GM10248 (cell line): Measurements from ENCODE around the gene RALBP1.

ENCODE experiments used
- CTCF ChIA-PET: fragments of 300-600 bp; sonication (Branson Sonifier 250); formaldehyde crosslinking; extraction: SDS; loops from one replicate; lab custom pipeline; 2021; ENCODE audit warnings: antibody characterized with exemption; lab: Yijun Ruan, JAX
- POLR2A ChIA-PET: fragments of 350-650 bp; sonication (Branson Sonifier 250); formaldehyde crosslinking; extraction: SDS; loops from one replicate; lab custom pipeline; 2020; ENCODE audit warnings: antibody characterized with exemption; lab: Yijun Ruan, JAX
- DNase-seq: peaks from one replicate; pipeline ENCODE4 v3.0.0; 2012; ENCODE audit errors: extremely low spot score
- CTCF ChIP-seq: IDR thresholded peaks from 2 replicates; pipeline ENCODE4 v1.5.1; 2012; ENCODE audit warnings: mild to moderate bottlenecking, low read depth; ENCODE audit errors: extremely low read depth, missing control alignments, control extremely low read depth

The RALBP1 gene

GRCh38 chr18:9453283-9453682 is 22.0 kb upstream of the RALBP1 start:
- ChIA-PET CTCF (no interaction called here), POLR2A (no interaction called here)
- no peak for DNase-seq
- no peak for TF ChIP-seq CTCF

- DNase-seq = no peak
- ChIA-PET CTCF (no interaction called here), POLR2A (no interaction called here)
- no peak for TF ChIP-seq CTCF
Observed at GRCh38 chr18:9454061-9454703, 21.1 kb upstream of the RALBP1 start.

- ChIA-PET POLR2A (no interaction called here), CTCF (interaction anchor here (0.9 to 1.0 kb wide), 2 partner anchors 12 to 60 kb away, joined by 3 read pairs; no protein-coding TSS in a partner anchor)
- no peak for TF ChIP-seq CTCF
- DNase-seq = no peak
Observed at GRCh38 chr18:9455718-9456511, 19.4 kb upstream of the RALBP1 start.

- ChIA-PET POLR2A (no interaction called here), CTCF (no interaction called here)
- DNase-seq = no peak
- no peak for TF ChIP-seq CTCF
Observed at GRCh38 chr18:9466127-9466526, 9.2 kb upstream of the RALBP1 start.

GRCh38 chr18:9466846-9467245 is 8.5 kb upstream of the RALBP1 start:
- POLR2A ChIA-PET = no interaction called here
- CTCF ChIA-PET = interaction anchor here (1.0 kb wide), 1 partner anchor 40 kb away, joined by 3 read pairs; no protein-coding TSS in a partner anchor
- DNase-seq = no peak

GRCh38 chr18:9468998-9469397 is 6.3 kb upstream of the RALBP1 start:
- POLR2A ChIA-PET = no interaction called here
- CTCF ChIA-PET = no interaction called here

More at GRCh38 chr18:9466846-9467245, 8.5 kb upstream of the RALBP1 start:
- no peak for TF ChIP-seq CTCF

More at GRCh38 chr18:9468998-9469397, 6.3 kb upstream of the RALBP1 start:
- no peak for TF ChIP-seq CTCF
- no peak for DNase-seq
